Prostate gland (tissue), 2 donors: ENCODE data around the gene BATF2.

ENCODE experiments used
- CTCF ChIP-seq, 4 experiments: fragments of 200-600 bp in 2 of 4; fragments of 450-650 bp in 2 of 4; sonication (generic) in 2 of 4; IDR thresholded peaks; 1 replicate in 3 of 4; 2 replicates in 1 of 4; pipeline ENCODE4 v1.5.1; 2016 to 2019; ENCODE audit warnings: antibody characterized with exemption in 4 of 4, mild to moderate bottlenecking in 2 of 4, moderate library complexity in 2 of 4
- POLR2A ChIP-seq: fragments of 450-650 bp; IDR thresholded peaks from one replicate; pipeline ENCODE4 v1.6.1; 2016; ENCODE audit warnings: antibody characterized with exemption, mild to moderate bottlenecking

- TF ChIP-seq CTCF (IDR thresholded peaks at IDR 0.05) (peak; percentile 67 to 86 (median 78)), POLR2A (peak; percentile 60)
These were observed 30.7 kb upstream of the BATF2 start, which contains the start of gene SNX15 for GRCh38 chr11:65027213-65028067.
